Effector memory CD4-positive, alpha-beta T cell (primary cell): ENCODE results near the gene KIAA0930.
"Not testable (repeated sequence)": the region's sequence is repeated elsewhere in the genome, so short reads cannot be mapped to it uniquely, and the experiment has no call there.

Experiments used
- DNase-seq, 3 donors: peaks; one replicate each; pipeline ENCODE4 v3.0.0-alpha.2; 2020
- H3K27ac ChIP-seq: 2 replicates; pipeline ENCODE4 v1.7.0; 2013; ENCODE audit warnings: mild to moderate bottlenecking, low read length, moderate library complexity; ENCODE audit not compliant: insufficient read depth, poor library complexity, severe bottlenecking
- H3K27me3 ChIP-seq: replicated peaks from 2 replicates; pipeline ENCODE4 v1.7.0; 2013; ENCODE audit warnings: mild to moderate bottlenecking, low read length; ENCODE audit not compliant: insufficient read depth, control insufficient read depth, poor library complexity, severe bottlenecking
- H3K36me3 ChIP-seq: 2 replicates; pipeline ENCODE4 v1.7.0; 2013; ENCODE audit warnings: mild to moderate bottlenecking, low read length, moderate library complexity; ENCODE audit not compliant: control insufficient read depth, insufficient read depth
- H3K4me1 ChIP-seq: 2 replicates; pipeline ENCODE4 v1.7.0; 2013; ENCODE audit warnings: low read length, mild to moderate bottlenecking; ENCODE audit not compliant: control insufficient read depth, insufficient read depth, poor library complexity, severe bottlenecking
- H3K4me3 ChIP-seq: 2 replicates; pipeline ENCODE4 v1.7.0; 2013; ENCODE audit warnings: low read length, low read depth, mild to moderate bottlenecking; ENCODE audit not compliant: insufficient read depth, poor library complexity, severe bottlenecking
- H3K9me3 ChIP-seq: 2 replicates; pipeline ENCODE4 v1.7.0; 2013; ENCODE audit warnings: mild to moderate bottlenecking, low read length, moderate library complexity; ENCODE audit not compliant: control insufficient read depth

Gene KIAA0930

GRCh38 chr22:45262931-45263462, 22.3 kb upstream of the KIAA0930 start:
- peaks cover 1% of the 10 kb centered on the region for H3K4me1 ChIP-seq
- H3K9me3 ChIP-seq = no peaks in the 10 kb centered on the region
- no peak overlapping the region for H3K4me3 ChIP-seq
- H3K27me3 ChIP-seq = no peaks in the 10 kb centered on the region
- no peak for DNase-seq
- H3K27ac ChIP-seq = no peak overlapping the region
- no peaks in the 10 kb centered on the region for H3K36me3 ChIP-seq

GRCh38 chr22:45262195-45262930, 21.7 kb upstream of the KIAA0930 start:
- no peak overlapping the region for H3K27ac ChIP-seq
- H3K4me3 ChIP-seq = no peak overlapping the region
- H3K27me3 ChIP-seq = no peaks in the 10 kb centered on the region
- DNase-seq = no peak
- no peaks in the 10 kb centered on the region for H3K9me3 ChIP-seq
- no peaks in the 10 kb centered on the region for H3K36me3 ChIP-seq
- H3K4me1 ChIP-seq = no peaks in the 10 kb centered on the region

GRCh38 chr22:45261407-45262088, 20.9 kb upstream of the KIAA0930 start:
- no peak overlapping the region for H3K27ac ChIP-seq
- no peaks in the 10 kb centered on the region for H3K4me1 ChIP-seq
- H3K4me3 ChIP-seq = no peak overlapping the region
- H3K27me3 ChIP-seq = no peaks in the 10 kb centered on the region
- H3K9me3 ChIP-seq = no peaks in the 10 kb centered on the region
- DNase-seq = no peak
- no peaks in the 10 kb centered on the region for H3K36me3 ChIP-seq

DNA sequence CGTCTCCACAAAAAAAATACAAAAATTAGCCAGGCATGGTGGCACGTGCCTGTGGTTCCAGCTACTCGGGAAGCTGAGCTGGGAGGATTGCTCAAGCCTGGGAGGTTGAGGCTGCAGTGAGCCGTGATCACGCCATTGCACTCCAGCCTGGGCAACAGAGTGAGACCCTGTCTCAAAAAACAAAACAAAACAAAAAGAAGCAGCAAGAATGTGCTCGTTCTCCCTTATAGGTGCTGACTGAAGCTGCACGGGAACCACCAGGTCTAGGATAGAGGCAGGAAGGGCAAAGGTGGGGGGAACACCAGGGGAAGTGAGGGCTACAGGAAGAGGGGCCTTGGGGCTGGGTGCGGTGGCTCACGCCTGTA, 19.7 kb upstream of the KIAA0930 start:
- H3K4me3 ChIP-seq, DNase-seq, H3K36me3 ChIP-seq, H3K9me3 ChIP-seq, H3K27ac ChIP-seq, H3K4me1 ChIP-seq, H3K27me3 ChIP-seq: not testable (repeated sequence)

- H3K27me3 ChIP-seq = no peaks in the 10 kb centered on the region
- H3K4me3 ChIP-seq = no peak overlapping the region
- no peaks in the 10 kb centered on the region for H3K4me1 ChIP-seq
- no peak overlapping the region for H3K27ac ChIP-seq
- H3K9me3 ChIP-seq = no peaks in the 10 kb centered on the region
- DNase-seq = no peak
- no peaks in the 10 kb centered on the region for H3K36me3 ChIP-seq
These were observed 19.2 kb upstream of the KIAA0930 start for GRCh38 chr22:45259754-45260394.

DNA sequence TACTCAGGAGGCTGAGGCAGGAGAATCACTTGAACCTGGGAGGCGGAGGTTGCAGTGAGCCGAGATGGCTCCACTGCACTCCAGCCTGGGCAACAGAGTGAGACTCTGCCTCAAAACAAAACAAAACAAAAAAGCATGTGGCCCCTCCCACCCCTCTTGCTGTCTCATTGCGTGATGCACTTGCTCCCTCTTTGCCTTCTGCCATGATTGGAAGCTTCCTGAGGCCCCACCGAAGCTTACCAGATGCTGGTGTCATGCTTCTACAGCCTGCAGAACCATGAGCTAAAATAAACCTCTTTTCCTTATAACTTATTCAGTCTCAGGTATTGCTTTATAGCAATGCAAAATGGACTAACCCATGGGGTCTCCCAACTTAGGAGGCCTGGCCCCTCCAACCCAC, 17.2 kb upstream of the KIAA0930 start:
- not testable (repeated sequence) for H3K4me3 ChIP-seq, DNase-seq, H3K9me3 ChIP-seq, H3K27me3 ChIP-seq, H3K27ac ChIP-seq, H3K36me3 ChIP-seq, H3K4me1 ChIP-seq

- no peaks in the 10 kb centered on the region for H3K27me3 ChIP-seq
- no peaks in the 10 kb centered on the region for H3K4me1 ChIP-seq
- no peaks in the 10 kb centered on the region for H3K9me3 ChIP-seq
- H3K36me3 ChIP-seq = no peaks in the 10 kb centered on the region
- no peak overlapping the region for H3K4me3 ChIP-seq
- no peak overlapping the region for H3K27ac ChIP-seq
- no peak for DNase-seq
These were observed 14.1 kb upstream of the KIAA0930 start for GRCh38 chr22:45254789-45255278.

DNA sequence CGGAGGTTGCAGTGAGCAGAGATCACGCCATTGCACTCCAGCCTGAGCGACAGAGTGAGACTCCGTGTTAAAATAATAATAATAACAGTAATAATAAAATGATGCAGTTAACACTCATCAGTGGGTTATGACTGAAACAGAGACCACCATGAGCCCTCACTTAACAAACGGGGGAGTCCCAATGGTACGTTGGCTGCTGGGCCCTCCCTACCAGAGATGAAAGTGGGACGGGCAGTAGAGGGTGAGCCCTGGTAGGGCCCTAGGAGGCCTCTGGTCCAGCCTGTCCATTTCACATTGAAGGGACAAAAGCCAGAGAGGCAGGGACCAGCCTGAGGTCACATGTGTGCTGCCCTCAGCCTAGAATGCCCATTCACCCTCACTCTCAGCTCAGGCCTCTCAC, 13.7 kb upstream of the KIAA0930 start:
- Histone ChIP-seq H3K36me3 (no peaks in the 10 kb centered on the region), H3K9me3 (no peaks in the 10 kb centered on the region), H3K4me3 (no peak overlapping the region), H3K27ac (no peak overlapping the region), H3K27me3 (no peaks in the 10 kb centered on the region), H3K4me1 (no peaks in the 10 kb centered on the region)
- DNase-seq = no peak

GRCh38 chr22:45253039-45253641, 12.4 kb upstream of the KIAA0930 start:
- DNase-seq = no peak
- Histone ChIP-seq H3K27me3 (no peaks in the 10 kb centered on the region), H3K36me3 (no peaks in the 10 kb centered on the region), H3K4me1 (no peaks in the 10 kb centered on the region), H3K27ac (no peak overlapping the region), H3K9me3 (no peaks in the 10 kb centered on the region), H3K4me3 (no peak overlapping the region)
